Pons (tissue), 1 donor: ENCODE measurements around the gene PAQR9.

Experiments
- DNase-seq: peaks from one replicate; pipeline ENCODE4 v3.0.0-alpha.2; 2016; ENCODE audit warnings: low spot score

Gene PAQR9

DNA sequence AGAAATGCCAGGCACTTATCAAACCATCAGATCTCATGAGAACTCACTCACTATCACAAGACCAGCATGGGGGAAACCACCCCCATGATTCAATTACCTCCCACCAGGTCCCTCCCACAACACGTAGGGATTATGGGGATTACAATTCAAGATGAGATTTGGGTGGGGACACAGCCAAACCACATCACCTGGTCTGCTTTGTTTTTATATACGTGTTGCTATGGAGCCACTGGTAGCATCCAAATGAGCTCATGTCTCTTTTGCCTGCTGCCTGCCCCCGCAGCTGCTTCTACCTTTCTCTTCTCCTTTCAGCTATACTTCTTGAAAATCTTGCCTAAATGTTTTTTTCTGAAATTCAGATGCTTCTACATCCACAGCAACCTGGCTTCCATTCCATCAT is 47.8 kb downstream of the PAQR9 start:
- DNase-seq: no peak

- DNase-seq: no peak
Observed at GRCh38 chr3:142914286-142914811, 49.1 kb downstream of the PAQR9 start.

GRCh38 chr3:142913432-142913831 is 50.0 kb downstream of the PAQR9 start:
- no peak for DNase-seq

- no peak for DNase-seq
Observed at GRCh38 chr3:142912402-142913172, 50.9 kb downstream of the PAQR9 start.
